Stimulated activated effector memory CD8-positive, alpha-beta T cell treated with anti-CD3 and anti-CD28 coated beads, Interleukin-12 subunit alpha, Interleukin-12 subunit beta, amount 100 ng/mL, for 72 hours (primary cell): Measurements from ENCODE around the gene SMU1.

ENCODE experiments used
- ATAC-seq: fragments of 150-1000 bp; cut with Tn5 transposase; 2 replicates; pipeline ENCODE4 v1.10.0; 2021
- DNase-seq, 2 donors: peaks; one replicate each; pipeline ENCODE4 v3.0.0; 2021 to 2022; ENCODE audit warnings: low spot score in 2 of 2
- H3K27ac Mint-ChIP-seq: one replicate; pipeline ENCODE4 v1.8.0; 2022; ENCODE audit warnings: mild to moderate bottlenecking, mixed read lengths
- H3K36me3 Mint-ChIP-seq: one replicate; pipeline ENCODE4 v1.8.0; 2022; ENCODE audit warnings: mild to moderate bottlenecking, mixed read lengths
- H3K4me1 Mint-ChIP-seq: one replicate; pipeline ENCODE4 v1.8.0; 2022; ENCODE audit warnings: mixed read lengths
- H3K4me3 Mint-ChIP-seq: one replicate; pipeline ENCODE4 v1.8.0; 2022; ENCODE audit warnings: mild to moderate bottlenecking, mixed read lengths
- H3K9me3 Mint-ChIP-seq: one replicate; pipeline ENCODE4 v1.8.0; 2022; ENCODE audit warnings: mixed read lengths

SMU1 gene

GRCh38 chr9:33076046-33077004, at the start of gene SMU1:
TSS of gene SMU1 (minus strand) at chr9:33076674. CDS start at chr9:33076608, 66 bp downstream.
- H3K9me3 Mint-ChIP-seq: no peaks in the 10 kb centered on the region

GRCh38 chr9:33125461-33125860, 49.0 kb upstream of the SMU1 start:
- Mint-ChIP-seq H3K4me1 (peaks cover 73% of the 10 kb centered on the region), H3K36me3 (peaks cover 97% of the 10 kb centered on the region)

More at GRCh38 chr9:33076046-33077004, at the start of gene SMU1:
- Mint-ChIP-seq H3K36me3 (peaks cover 55% of the 10 kb centered on the region), H3K27ac (peak within 1 kb of the TSS; percentile 99), H3K4me3 (peak within 1 kb of the TSS; percentile 94), H3K4me1 (peaks cover 25% of the 10 kb centered on the region)
- ATAC-seq: peak; percentile 99
- peak; percentile 80 to 94 for DNase-seq

DNA sequence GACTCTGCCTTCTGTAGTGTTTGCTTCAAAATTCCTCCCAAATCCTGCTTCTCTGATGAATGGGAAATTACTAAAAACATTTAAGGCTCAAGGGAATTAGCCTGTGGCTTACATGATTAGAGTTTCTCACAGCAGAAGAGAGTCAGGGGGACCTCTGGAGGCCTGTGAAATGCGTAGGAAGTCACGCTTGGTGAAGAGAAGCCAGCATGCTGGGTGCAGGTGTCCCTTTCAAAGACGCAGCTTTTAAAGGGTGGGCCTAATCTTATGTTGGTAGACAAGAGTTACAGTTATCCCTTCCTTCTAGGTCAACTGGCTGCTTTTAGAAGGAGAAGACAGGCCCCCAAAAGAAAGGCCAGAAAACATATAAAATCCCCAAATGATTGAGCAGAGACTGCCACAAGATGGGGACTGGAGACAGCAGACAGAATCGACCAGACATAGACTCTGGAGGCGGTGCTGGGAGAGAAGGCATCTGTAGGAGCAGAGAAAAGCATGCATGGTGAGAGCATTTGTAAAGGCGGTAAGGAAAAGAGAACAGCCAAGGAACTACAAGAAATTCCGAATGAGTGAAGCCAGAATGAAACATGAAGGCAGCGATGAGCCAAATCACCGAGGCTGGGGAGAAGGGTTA, 48.4 kb upstream of the SMU1 start:
- DNase-seq: no peak
- no peaks in the 10 kb centered on the region for H3K9me3 Mint-ChIP-seq
- no peak for ATAC-seq
- H3K36me3 Mint-ChIP-seq: peaks cover 97% of the 10 kb centered on the region
- H3K27ac Mint-ChIP-seq: peak overlapping the region; percentile 78
- peaks cover 70% of the 10 kb centered on the region for H3K4me1 Mint-ChIP-seq
- no peak overlapping the region for H3K4me3 Mint-ChIP-seq

More at GRCh38 chr9:33125461-33125860, 49.0 kb upstream of the SMU1 start:
- no peak for ATAC-seq
- Mint-ChIP-seq H3K27ac (peak overlapping the region; percentile 78), H3K9me3 (no peaks in the 10 kb centered on the region), H3K4me3 (peak overlapping the region; percentile 18)
- DNase-seq: no peak

- Mint-ChIP-seq H3K27ac (peak overlapping the region; percentile 78), H3K4me1 (peaks cover 62% of the 10 kb centered on the region), H3K4me3 (no peak overlapping the region), H3K9me3 (no peaks in the 10 kb centered on the region), H3K36me3 (peaks cover 97% of the 10 kb centered on the region)
- ATAC-seq (no peak), DNase-seq (no peak)
Observed at GRCh38 chr9:33124046-33124445, 47.6 kb upstream of the SMU1 start.

DNA sequence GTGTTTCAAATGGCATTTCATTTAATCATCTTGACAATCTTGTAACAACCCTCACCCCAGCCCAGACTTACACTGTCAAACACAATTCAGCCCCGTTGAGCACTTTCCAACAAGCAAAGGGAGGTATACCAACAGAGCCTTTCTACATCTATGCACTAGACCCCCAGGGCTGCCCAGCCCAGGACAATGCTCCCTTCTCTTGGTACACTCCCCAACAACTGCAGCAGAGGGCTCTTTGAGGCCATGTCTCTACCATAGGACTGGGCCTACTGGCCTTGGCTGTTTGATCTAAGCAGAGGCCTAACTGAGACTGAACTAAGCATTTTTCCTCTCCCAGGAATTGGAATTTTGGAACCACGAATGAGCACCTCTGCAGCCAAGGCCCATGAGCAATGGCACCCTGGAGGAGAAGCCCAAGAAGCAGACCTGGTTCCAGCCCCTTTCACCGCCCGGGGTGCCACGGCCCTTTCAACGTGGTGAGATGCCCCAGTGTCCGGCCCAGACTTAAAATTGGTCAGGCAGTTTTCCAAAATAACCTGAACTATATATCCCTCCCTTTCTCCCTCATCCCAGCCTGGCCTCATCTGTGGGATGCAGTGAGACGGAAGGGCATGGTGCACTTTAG, 47.0 kb upstream of the SMU1 start:
- Mint-ChIP-seq H3K4me3 (no peak overlapping the region), H3K4me1 (peaks cover 57% of the 10 kb centered on the region), H3K9me3 (no peaks in the 10 kb centered on the region), H3K36me3 (peaks cover 97% of the 10 kb centered on the region), H3K27ac (peak overlapping the region; percentile 78)
- no peak for DNase-seq
- no peak for ATAC-seq

DNA sequence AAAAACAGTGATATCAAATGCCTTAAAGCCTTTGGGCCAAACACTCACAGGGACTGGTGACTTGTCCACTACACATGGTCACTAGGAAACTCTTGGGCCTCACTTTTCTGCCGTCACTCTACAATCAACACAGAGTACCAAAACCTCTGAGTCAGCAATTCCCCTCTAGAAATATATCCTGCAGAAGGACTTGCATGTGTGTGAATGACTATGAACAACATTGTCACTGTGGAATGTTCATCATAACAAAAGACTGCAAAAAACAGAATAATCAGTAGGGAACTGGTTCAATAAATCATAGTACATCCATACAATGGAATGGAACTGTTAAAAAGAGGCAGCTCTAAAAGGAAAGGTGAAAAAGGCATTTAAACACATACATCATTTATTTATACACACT, 44.1 kb upstream of the SMU1 start:
- H3K27ac Mint-ChIP-seq: peak overlapping the region; percentile 37
- H3K4me1 Mint-ChIP-seq: peaks cover 44% of the 10 kb centered on the region
- H3K4me3 Mint-ChIP-seq: no peak overlapping the region

GRCh38 chr9:33117796-33118195, 41.3 kb upstream of the SMU1 start:
- DNase-seq (no peak), ATAC-seq (peak; percentile 32)
- Mint-ChIP-seq H3K36me3 (peaks cover 100% of the 10 kb centered on the region), H3K4me1 (peaks cover 38% of the 10 kb centered on the region), H3K27ac (peak overlapping the region; percentile 93), H3K9me3 (no peaks in the 10 kb centered on the region), H3K4me3 (peak overlapping the region; percentile 24)

More for the DNA sequence above, 44.1 kb upstream of the SMU1 start:
- ATAC-seq: no peak
- Mint-ChIP-seq H3K36me3 (peaks cover 97% of the 10 kb centered on the region), H3K9me3 (no peaks in the 10 kb centered on the region)
- DNase-seq: no peak

DNA sequence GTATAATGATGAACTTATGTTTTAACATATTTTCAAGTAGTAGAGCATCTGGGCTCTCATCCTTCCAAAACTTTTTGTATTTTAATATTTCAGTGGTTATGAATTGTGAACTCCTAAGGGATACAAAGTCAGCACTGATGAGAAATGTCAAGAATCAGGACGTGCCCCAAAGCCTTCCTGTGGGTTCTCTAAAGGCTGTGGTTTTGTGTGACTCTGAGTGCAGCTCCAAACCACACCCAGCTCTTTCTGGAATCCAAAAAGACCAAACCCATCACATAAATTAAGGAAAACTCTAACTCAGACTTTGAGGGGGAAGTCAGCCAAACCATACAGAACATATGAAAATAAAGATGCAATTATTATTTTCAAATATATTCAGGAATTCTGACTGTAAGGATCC, 40.8 kb upstream of the SMU1 start:
- DNase-seq (no peak), ATAC-seq (peak; percentile 69)
- peak overlapping the region; percentile 24 for H3K4me3 Mint-ChIP-seq
- peaks cover 100% of the 10 kb centered on the region for H3K36me3 Mint-ChIP-seq
- H3K9me3 Mint-ChIP-seq: no peaks in the 10 kb centered on the region
- H3K27ac Mint-ChIP-seq: peak overlapping the region; percentile 93
- H3K4me1 Mint-ChIP-seq: peaks cover 38% of the 10 kb centered on the region

- peaks cover 41% of the 10 kb centered on the region for H3K4me1 Mint-ChIP-seq
- H3K27ac Mint-ChIP-seq: peak overlapping the region; percentile 93
- peaks cover 100% of the 10 kb centered on the region for H3K36me3 Mint-ChIP-seq
- no peaks in the 10 kb centered on the region for H3K9me3 Mint-ChIP-seq
- H3K4me3 Mint-ChIP-seq: peak overlapping the region; percentile 24
- DNase-seq (no peak), ATAC-seq (no peak)
Observed at GRCh38 chr9:33116860-33117259, 40.4 kb upstream of the SMU1 start.

GRCh38 chr9:33114746-33115145, 38.3 kb upstream of the SMU1 start:
- H3K36me3 Mint-ChIP-seq: peaks cover 98% of the 10 kb centered on the region
- no peaks in the 10 kb centered on the region for H3K9me3 Mint-ChIP-seq
- H3K4me3 Mint-ChIP-seq: no peak overlapping the region
- DNase-seq (no peak), ATAC-seq (no peak)
- H3K27ac Mint-ChIP-seq: peak overlapping the region; percentile 64
- peaks cover 44% of the 10 kb centered on the region for H3K4me1 Mint-ChIP-seq

DNA sequence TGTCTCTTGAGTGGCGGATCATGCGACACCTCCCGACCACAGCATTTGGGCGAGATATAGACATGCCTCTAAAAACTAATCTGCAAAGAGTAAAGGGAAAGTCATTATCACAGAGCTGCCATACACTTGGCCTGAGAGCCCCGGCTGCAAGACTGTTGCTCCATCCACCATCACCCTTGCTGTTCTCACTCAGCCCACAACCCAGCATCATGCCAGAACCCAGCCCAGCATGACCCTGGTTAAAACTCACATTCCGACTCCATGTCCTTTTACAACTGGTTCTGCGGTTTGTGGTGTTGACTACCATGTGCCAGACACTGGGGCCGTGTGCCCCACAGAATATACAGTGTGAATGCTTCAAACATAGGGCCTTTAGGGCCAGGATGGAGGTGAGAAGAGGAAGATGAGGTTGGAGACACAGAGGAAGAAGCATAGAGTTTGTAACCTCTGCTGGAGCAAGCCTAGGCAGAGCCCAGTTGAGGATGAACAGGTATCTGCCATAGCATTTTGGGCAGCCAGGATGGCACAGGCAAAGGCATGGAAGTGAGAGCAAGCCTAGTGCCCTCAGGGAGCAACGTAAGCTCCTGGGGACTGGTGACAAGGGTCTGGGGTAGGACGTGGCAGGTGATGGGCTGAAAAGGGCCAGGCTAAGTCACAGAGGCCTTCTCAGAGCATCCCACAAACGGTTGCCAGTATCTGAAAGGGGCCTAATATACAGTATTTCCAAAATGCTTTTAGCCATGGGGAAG, 37.5 kb upstream of the SMU1 start:
- Mint-ChIP-seq H3K9me3 (no peaks in the 10 kb centered on the region), H3K4me3 (no peak overlapping the region), H3K36me3 (peaks cover 98% of the 10 kb centered on the region), H3K4me1 (peaks cover 44% of the 10 kb centered on the region), H3K27ac (peak overlapping the region; percentile 64)
- ATAC-seq (no peak), DNase-seq (no peak)

DNA sequence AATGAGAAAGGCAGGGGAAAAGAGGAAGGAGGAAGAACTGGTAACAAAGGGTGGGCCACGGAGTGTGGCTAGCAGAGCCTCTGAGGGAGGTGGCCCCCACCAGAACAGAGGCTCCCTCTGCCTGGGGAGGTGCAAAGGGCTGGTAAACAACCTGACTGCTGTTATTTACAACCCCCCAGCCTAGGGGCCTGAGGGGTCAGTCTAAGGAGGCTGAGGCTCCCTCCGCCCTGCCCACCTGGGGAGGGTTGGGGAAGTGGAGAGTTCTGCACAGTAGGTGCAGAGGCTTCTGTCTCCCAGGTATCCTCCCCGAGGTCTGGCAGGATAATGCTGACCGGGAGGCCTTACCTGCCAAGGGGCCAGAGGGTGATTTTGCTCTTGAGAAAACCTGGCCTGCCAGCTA, 35.6 kb upstream of the SMU1 start:
- Mint-ChIP-seq H3K9me3 (no peaks in the 10 kb centered on the region), H3K27ac (peak overlapping the region; percentile 65), H3K36me3 (peaks cover 80% of the 10 kb centered on the region), H3K4me3 (no peak overlapping the region), H3K4me1 (peaks cover 32% of the 10 kb centered on the region)
- ATAC-seq (no peak), DNase-seq (no peak)

DNA sequence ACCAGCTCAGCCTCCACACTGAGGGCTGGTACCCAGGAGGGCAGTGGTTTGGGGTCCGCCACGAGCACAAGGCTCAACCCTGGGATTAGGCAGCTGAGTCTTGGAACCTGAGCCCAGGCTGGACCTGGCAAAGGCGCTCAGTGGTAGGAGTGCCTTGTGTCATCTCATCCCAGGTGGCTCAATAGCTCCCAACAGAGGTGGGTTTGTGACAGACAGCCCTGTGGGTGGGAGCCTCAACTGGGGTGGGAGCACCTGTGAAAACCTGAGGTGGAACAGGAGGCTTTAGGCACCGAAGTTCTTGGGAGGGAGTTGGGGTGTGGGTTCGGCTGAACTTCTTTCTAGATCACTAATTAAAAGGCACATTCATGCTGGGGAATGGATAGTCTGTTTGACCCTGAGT, 35.2 kb upstream of the SMU1 start:
- H3K27ac Mint-ChIP-seq: peak overlapping the region; percentile 65
- H3K4me1 Mint-ChIP-seq: peaks cover 33% of the 10 kb centered on the region
- no peak for DNase-seq
- no peak for ATAC-seq
- H3K4me3 Mint-ChIP-seq: no peak overlapping the region
- peaks cover 75% of the 10 kb centered on the region for H3K36me3 Mint-ChIP-seq
- no peaks in the 10 kb centered on the region for H3K9me3 Mint-ChIP-seq

- Mint-ChIP-seq H3K27ac (peak overlapping the region; percentile 89), H3K36me3 (peaks cover 66% of the 10 kb centered on the region), H3K4me3 (no peak overlapping the region), H3K4me1 (peaks cover 39% of the 10 kb centered on the region), H3K9me3 (no peaks in the 10 kb centered on the region)
- DNase-seq (no peak), ATAC-seq (no peak)
Observed at GRCh38 chr9:33110686-33111085, 34.2 kb upstream of the SMU1 start.
